GM19099 (cell line): ENCODE results near the gene EPHA1.

Experiments
- POLR2A ChIP-seq: IDR thresholded peaks from 3 replicates; pipeline ENCODE4 v1.6.1; 2011; ENCODE audit warnings: low read depth; ENCODE audit not compliant: insufficient read length; ENCODE audit errors: extremely low read depth

The EPHA1 gene

GRCh38 chr7:143396625-143397556 is 11.8 kb downstream of the EPHA1 start:
- no peak for TF ChIP-seq POLR2A

GRCh38 chr7:143396182-143396581 is 12.5 kb downstream of the EPHA1 start:
- TF ChIP-seq POLR2A, result no peak

GRCh38 chr7:143395187-143396149 is 13.2 kb downstream of the EPHA1 start:
- no peak for TF ChIP-seq POLR2A

GRCh38 chr7:143394777-143395176 is 13.9 kb downstream of the EPHA1 start:
- no peak for TF ChIP-seq POLR2A

- no peak for TF ChIP-seq POLR2A
Observed at GRCh38 chr7:143394068-143394467, 14.6 kb downstream of the EPHA1 start.

- no peak for TF ChIP-seq POLR2A
Observed at GRCh38 chr7:143393267-143394041, 15.2 kb downstream of the EPHA1 start.

- no peak for TF ChIP-seq POLR2A
Observed at GRCh38 chr7:143392875-143393266, 15.8 kb downstream of the EPHA1 start.

- no peak for TF ChIP-seq POLR2A
Observed at GRCh38 chr7:143391462-143392404, 16.9 kb downstream of the EPHA1 start.

GRCh38 chr7:143390773-143391317 is 17.8 kb downstream of the EPHA1 start:
- no peak for TF ChIP-seq POLR2A

- no peak for TF ChIP-seq POLR2A
Observed at GRCh38 chr7:143390104-143390772, 18.4 kb downstream of the EPHA1 start.

GRCh38 chr7:143389316-143390103 is 19.1 kb downstream of the EPHA1 start:
- TF ChIP-seq POLR2A, result no peak

- TF ChIP-seq POLR2A, result no peak
Observed at GRCh38 chr7:143388491-143389101, 20.1 kb downstream of the EPHA1 start.
